AG09309 (cell line): ENCODE results near the gene DPYSL3.

Source experiments
- DNase-seq: peaks from one replicate; pipeline ENCODE4 v3.0.0-alpha.2; 2010; ENCODE audit warnings: low read depth
- H3K4me3 ChIP-seq: 2 replicates; pipeline ENCODE4 v1.5.1; 2011; ENCODE audit warnings: mild to moderate bottlenecking, low read depth, low read length, moderate library complexity; ENCODE audit not compliant: control insufficient read depth
- TF ChIP-seq, protein P1 (sequence below): IDR thresholded peaks from 2 replicates; pipeline ENCODE4 v1.5.1; 2011; ENCODE audit warnings: mild to moderate bottlenecking, low read depth, low read length, inconsistent platforms; ENCODE audit not compliant: insufficient read depth, control insufficient read depth; ENCODE audit errors: missing control alignments

Gene DPYSL3

DNA sequence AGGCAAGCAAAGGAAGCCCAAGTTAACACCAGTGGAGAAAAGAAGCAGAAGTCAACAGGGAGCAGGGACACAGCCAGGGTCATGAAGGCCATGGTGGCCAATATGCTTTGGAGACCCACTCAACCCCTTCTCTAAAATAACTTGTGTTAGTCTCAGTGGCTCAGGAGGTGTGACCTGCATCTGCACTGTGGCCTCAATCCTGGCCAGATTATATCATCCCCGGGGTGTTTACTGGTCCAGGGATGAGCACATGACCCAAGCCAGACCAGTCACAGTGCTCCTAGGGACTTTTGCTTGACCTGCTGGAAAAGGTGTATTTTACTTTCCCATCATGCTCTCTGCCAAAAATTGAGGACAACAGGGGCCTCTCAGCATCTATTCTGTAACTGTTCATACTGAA is 105.2 kb downstream of the DPYSL3 start:
- TF ChIP-seq, protein P1, sequence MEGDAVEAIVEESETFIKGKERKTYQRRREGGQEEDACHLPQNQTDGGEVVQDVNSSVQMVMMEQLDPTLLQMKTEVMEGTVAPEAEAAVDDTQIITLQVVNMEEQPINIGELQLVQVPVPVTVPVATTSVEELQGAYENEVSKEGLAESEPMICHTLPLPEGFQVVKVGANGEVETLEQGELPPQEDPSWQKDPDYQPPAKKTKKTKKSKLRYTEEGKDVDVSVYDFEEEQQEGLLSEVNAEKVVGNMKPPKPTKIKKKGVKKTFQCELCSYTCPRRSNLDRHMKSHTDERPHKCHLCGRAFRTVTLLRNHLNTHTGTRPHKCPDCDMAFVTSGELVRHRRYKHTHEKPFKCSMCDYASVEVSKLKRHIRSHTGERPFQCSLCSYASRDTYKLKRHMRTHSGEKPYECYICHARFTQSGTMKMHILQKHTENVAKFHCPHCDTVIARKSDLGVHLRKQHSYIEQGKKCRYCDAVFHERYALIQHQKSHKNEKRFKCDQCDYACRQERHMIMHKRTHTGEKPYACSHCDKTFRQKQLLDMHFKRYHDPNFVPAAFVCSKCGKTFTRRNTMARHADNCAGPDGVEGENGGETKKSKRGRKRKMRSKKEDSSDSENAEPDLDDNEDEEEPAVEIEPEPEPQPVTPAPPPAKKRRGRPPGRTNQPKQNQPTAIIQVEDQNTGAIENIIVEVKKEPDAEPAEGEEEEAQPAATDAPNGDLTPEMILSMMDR: no peak
- DNase-seq: no peak

DNA sequence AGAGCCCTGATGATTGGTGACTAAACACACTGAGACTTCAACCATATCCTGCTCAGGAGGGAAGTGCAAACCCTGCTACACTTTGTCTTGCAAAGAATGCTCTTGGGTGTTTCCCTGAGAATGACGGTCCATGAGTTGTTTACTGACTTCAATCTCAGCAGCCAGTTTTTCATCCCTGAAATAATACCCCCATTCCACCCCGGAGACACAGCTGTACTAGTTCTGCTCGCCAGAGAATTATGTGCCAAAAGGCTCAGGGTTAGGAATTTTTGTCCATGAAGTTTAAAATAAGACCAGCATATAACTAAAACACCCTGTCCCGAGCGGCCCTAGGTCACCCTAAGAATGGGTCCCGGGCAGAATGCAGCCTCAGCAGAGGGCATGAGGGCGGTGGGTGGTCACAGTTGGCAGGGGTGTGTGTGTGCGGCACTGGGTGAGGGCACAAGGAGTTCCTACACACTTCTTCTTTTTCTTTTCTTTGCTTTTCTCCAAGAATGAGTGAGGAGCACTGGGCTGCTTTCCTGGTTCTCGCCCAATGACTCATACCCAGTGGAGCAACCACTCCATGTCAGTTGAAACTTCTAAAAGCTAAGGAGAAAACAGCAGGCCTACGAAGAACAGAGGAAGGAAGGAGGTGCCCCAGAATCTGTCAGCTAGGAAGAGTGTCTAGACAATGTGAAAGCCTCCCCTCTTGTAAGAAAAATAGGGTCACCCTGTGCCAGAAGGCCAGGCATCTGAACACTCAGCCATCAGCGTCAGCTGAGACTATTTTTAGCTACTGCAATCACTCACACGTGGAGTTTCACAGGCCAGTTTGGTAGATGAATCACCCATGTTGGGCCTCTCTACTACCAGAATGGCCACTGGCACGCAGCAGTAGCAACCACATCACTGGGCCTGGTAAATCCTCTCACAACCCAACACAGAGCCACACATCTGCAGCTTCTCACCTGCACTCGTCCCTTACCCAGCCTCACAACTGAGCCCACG is 105.9 kb downstream of the DPYSL3 start:
- DNase-seq: peak; percentile 98
- TF ChIP-seq, protein P1: no peak
- peak overlapping the region; percentile 4 for H3K4me3 ChIP-seq

More for the DNA sequence above, 105.2 kb downstream of the DPYSL3 start:
- H3K4me3 ChIP-seq: no peak overlapping the region

DNA sequence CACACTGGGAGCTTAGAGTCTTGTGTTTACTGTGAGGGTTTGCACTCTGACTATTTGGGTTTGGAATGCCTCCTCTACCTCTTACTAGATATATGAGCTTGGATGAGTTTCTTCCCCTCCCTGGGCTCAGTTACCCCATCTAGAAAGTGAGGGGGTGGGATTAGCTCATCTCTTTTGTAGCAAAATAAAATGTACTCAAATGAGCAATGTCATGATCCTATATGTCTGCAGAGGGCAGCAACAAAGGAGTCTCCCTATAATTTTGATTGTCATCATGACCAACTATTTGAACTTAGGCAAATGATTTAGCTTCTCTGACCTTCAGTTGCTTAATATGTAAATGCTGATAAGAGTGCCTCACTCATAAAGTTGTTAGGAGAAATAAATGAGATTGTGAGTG is 109.0 kb downstream of the DPYSL3 start:
- DNase-seq: no peak
- H3K4me3 ChIP-seq: no peak overlapping the region
- TF ChIP-seq, protein P1: no peak

DNA sequence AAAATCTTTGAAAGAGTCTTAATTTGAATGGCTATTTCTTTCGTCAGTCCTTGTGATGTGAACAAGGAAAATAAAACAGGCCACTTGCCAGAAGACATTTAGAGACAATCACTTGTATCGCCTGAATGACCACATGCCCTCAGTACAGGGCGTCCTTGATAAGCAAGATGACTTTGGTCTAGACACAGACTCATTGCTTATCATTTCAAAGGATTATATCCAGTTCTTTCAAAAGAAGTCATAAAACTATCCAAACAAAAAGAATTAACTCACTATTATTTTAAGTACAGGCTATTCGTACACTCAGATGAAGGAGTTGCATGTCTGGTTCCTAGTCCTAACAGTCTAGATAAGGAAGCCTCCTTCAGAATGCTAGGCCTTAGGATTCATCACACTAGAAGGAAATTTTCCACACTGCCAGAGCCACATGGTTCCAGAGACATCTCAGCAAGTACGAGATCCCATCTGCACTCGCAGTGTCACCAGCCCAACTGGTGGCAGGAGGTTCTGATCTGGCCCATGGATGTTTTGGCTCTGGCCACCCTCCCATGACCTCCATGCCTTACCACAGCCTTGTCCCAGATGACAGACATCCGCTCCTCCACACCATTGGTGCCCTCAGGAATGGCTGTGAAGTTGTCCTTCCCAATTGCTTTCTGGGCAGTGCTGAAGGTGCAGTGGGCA is 109.6 kb downstream of the DPYSL3 start:
- DNase-seq: no peak
- TF ChIP-seq, protein P1: no peak
- no peak overlapping the region for H3K4me3 ChIP-seq

DNA sequence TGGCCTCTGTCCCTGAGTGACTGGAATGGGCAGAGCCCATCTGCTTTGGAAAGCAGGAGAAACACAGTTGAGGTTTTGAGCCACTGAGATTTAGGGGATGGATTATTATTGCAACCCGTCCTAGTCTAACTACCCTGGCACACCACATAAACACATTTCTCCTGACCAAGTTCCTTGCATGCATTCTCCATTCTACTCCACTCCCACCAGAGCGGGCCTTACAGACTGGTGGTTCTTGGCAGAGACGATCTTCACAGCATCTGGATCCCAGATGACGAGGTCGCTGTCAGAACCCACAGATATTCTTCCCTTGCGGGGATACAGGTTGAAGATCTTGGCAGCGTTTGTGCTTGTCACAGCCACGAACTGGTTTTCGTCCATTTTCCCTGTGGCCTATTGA is 111.0 kb downstream of the DPYSL3 start:
- peak; percentile 59 for DNase-seq
- TF ChIP-seq, protein P1: no peak
- no peak overlapping the region for H3K4me3 ChIP-seq

DNA sequence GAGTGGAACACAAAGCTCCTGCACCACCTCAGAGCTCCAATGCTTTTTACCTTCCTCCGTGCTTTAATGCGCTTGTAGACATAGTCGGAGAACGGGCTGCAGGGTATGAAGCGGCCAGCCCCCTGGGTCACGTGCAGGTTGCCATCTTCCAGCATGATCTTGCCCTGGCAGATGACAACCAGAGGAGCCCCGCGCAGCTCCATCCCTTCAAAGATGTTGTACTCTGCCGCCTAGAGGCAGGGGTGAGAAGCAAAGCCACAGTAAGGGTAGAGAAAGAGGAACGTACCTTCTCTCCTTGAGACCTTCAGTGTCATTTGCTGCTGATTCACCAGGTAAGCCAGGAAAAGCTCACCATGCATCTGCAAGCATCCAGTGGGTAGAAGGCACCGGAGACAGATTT is 112.3 kb downstream of the DPYSL3 start:
- no peak for DNase-seq
- no peak overlapping the region for H3K4me3 ChIP-seq
- TF ChIP-seq, protein P1: no peak
